Panc1 (cell line): ENCODE measurements around the gene RPL7A. TPM values are rescaled to one million over a fixed set of nuclear protein-coding genes. Genes with fewer than 3 reads are reported as not detected.

Experiments
- ATAC-seq: fragments of 200-7000 bp; cut with Tn5 transposase; 2 replicates; pipeline ENCODE4 v1.9.1; 2020; ENCODE audit warnings: mild to moderate bottlenecking, moderate library complexity
- BruUV-seq: library from RNA; stranded (reverse); fragments of 400-500 nt; replicated peaks from 2 replicates; lab custom pipeline; 2021; lab: Mats Ljungman, UMichigan
- CTCF ChIA-PET: fragments of 300-600 bp; sonication (Branson Sonifier 250); formaldehyde crosslinking; loops from one replicate; lab custom pipeline; 2022; ENCODE audit warnings: antibody characterized with exemption; lab: Charles Lee
- POLR2A ChIA-PET: fragments of 300-600 bp; sonication (Branson Sonifier 250); formaldehyde crosslinking; loops from one replicate; lab custom pipeline; 2022; ENCODE audit warnings: antibody characterized with exemption; lab: Charles Lee
- DNase-seq: peaks from one replicate; pipeline ENCODE4 v3.0.0-alpha.2; 2010; ENCODE audit warnings: low read depth, low spot score
- H3K27ac ChIP-seq: 2 replicates; pipeline ENCODE4 v1.5.1; 2011; ENCODE audit warnings: mild to moderate bottlenecking, low read length, inconsistent platforms
- H3K27me3 ChIP-seq: fragments of 200-500 bp; sonication (Bioruptor generic); 2 replicates; pipeline ENCODE4 v1.6.0; 2014; ENCODE audit warnings: low read length, inconsistent platforms; ENCODE audit not compliant: control insufficient read depth, insufficient read depth
- H3K36me3 ChIP-seq: fragments of 200-500 bp; sonication (Bioruptor generic); 2 replicates; pipeline ENCODE4 v1.5.1; 2014; ENCODE audit warnings: inconsistent platforms, mild to moderate bottlenecking, low read length, moderate library complexity; ENCODE audit not compliant: control insufficient read depth, insufficient read depth
- H3K4me1 ChIP-seq: 2 replicates; pipeline ENCODE4 v1.5.1; 2011; ENCODE audit warnings: inconsistent platforms, mild to moderate bottlenecking, low read length, moderate library complexity; ENCODE audit not compliant: control insufficient read depth, insufficient read depth
- H3K4me3 ChIP-seq, 2 experiments: 2 replicates each; pipeline ENCODE4 v1.5.1; 2011 to 2012; ENCODE audit warnings: low read depth in 2 of 2, low read length in 2 of 2, mild to moderate bottlenecking in 2 of 2, inconsistent platforms in 1 of 2, moderate library complexity in 1 of 2
- H3K9me3 ChIP-seq: fragments of 200-500 bp; sonication (Bioruptor generic); 2 replicates; pipeline ENCODE4 v1.5.1; 2014; ENCODE audit warnings: low read depth, mild to moderate bottlenecking, inconsistent platforms, low read length, moderate library complexity; ENCODE audit not compliant: control insufficient read depth, insufficient read depth
- POLR2AphosphoS5 ChIP-seq: IDR thresholded peaks from 2 replicates; pipeline ENCODE4 v1.6.1; 2012; ENCODE audit warnings: mild to moderate bottlenecking, low read depth, low read length, moderate library complexity
- REST ChIP-seq, 2 experiments: IDR thresholded peaks; 2 replicates each; pipeline ENCODE4 v1.6.1; 2011 to 2012; ENCODE audit warnings: low read depth in 2 of 2, control low read depth in 1 of 2, low read length in 1 of 2, mild to moderate bottlenecking in 1 of 2, moderate library complexity in 1 of 2; ENCODE audit not compliant: insufficient read depth in 1 of 2
- SIN3A ChIP-seq: IDR thresholded peaks from 2 replicates; pipeline ENCODE4 v1.6.1; 2012; ENCODE audit warnings: low read depth, mild to moderate bottlenecking, low read length, moderate library complexity, borderline replicate concordance; ENCODE audit not compliant: insufficient read depth
- TCF7L2 ChIP-seq: IDR thresholded peaks from 2 replicates; pipeline ENCODE4 v1.6.1; 2011; ENCODE audit warnings: mild to moderate bottlenecking, low read depth, low read length, inconsistent platforms
- in situ Hi-C: cut with HindIII; loops from 2 replicates; pipeline ENCODE4 v1.10.0; 2016; ENCODE audit warnings: low sequenced_read_pairs, low pct_unique_long_range_greater_than_20kb
- intact Hi-C: fragments of 100-400 bp; cut with micrococcal nuclease; formaldehyde crosslinking; loops from one replicate; pipeline ENCODE4 v1.10.0; 2022; ENCODE audit not compliant: unreplicated experiment
- total RNA-seq: library from RNA; stranded (reverse); gene quantifications from one replicate; pipeline ENCODE4 v1.2.1, GENCODE V29; 2021; ENCODE audit not compliant: unreplicated experiment
- TF ChIP-seq, protein P1 (sequence below): fragments of 450-650 bp; IDR thresholded peaks from 2 replicates; pipeline ENCODE4 v1.5.1; 2017; ENCODE audit warnings: mild to moderate bottlenecking

RPL7A gene
- total RNA-seq, 1 experiment from 2014 or later: 1,104 TPM

GRCh38 chr9:133354766-133355165, 6.7 kb downstream of the RPL7A start:
- ChIA-PET CTCF (no interaction called here), POLR2A (no interaction called here)
- Histone ChIP-seq H3K27me3 (no peaks in the 10 kb centered on the region), H3K27ac (no peak overlapping the region), H3K4me1 (peaks cover 19% of the 10 kb centered on the region), H3K4me3 (no peak overlapping the region), H3K36me3 (peaks cover 15% of the 10 kb centered on the region), H3K9me3 (no peaks in the 10 kb centered on the region)
- BruUV-seq: no TSS peak
- intact Hi-C loops: loop anchor here (10.0 kb wide), 1 partner anchor 130 kb away; no protein-coding TSS in a partner anchor
- in situ Hi-C loops: no loop called here
- DNase-seq (no peak), ATAC-seq (no peak)
- TF ChIP-seq, protein P1, sequence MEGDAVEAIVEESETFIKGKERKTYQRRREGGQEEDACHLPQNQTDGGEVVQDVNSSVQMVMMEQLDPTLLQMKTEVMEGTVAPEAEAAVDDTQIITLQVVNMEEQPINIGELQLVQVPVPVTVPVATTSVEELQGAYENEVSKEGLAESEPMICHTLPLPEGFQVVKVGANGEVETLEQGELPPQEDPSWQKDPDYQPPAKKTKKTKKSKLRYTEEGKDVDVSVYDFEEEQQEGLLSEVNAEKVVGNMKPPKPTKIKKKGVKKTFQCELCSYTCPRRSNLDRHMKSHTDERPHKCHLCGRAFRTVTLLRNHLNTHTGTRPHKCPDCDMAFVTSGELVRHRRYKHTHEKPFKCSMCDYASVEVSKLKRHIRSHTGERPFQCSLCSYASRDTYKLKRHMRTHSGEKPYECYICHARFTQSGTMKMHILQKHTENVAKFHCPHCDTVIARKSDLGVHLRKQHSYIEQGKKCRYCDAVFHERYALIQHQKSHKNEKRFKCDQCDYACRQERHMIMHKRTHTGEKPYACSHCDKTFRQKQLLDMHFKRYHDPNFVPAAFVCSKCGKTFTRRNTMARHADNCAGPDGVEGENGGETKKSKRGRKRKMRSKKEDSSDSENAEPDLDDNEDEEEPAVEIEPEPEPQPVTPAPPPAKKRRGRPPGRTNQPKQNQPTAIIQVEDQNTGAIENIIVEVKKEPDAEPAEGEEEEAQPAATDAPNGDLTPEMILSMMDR: no peak
- TF ChIP-seq TCF7L2 (no peak), REST (IDR thresholded peaks at IDR 0.05; ENCODE audit: insufficient read depth in 1 of 2, low read depth in 2 of 2, low read length in 1 of 2) (no peak), POLR2AphosphoS5 (no peak), SIN3A (no peak)

DNA sequence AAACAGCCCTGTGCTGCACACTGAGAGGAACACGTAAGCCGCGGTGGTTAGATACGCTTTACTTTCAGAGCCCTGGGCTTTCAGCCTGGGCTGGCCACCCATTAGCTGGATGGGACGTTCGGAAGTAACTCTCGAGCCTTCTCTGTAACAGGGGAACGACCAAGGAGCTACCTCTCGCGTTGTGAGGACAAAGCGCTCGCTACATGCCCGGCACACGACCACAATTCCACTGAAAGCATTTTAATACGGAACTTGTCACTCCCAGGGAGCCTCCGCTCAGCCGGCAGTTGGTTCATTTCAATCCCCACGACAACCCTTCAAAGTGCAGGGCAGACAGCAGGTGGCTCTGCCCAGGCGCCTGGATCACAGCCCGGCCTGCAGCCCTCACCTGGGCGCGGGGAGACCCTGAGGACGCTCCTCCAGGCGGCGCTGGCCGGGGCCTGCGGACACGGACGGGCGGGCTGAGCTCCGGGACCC, 7.9 kb downstream of the RPL7A start:
- ChIA-PET CTCF (no interaction called here), POLR2A (interaction anchor here (0.5 to 0.6 kb wide), 4 partner anchors 15 to 189 kb away, joined by 3 to 5 read pairs (median 4); no protein-coding TSS in a partner anchor)
- ATAC-seq (peak; percentile 46), DNase-seq (no peak)
- Histone ChIP-seq H3K27me3 (no peaks in the 10 kb centered on the region), H3K4me1 (peaks cover 10% of the 10 kb centered on the region; the same call in 1 of the 2 replicates), H3K36me3 (peaks cover 8% of the 10 kb centered on the region), H3K9me3 (no peaks in the 10 kb centered on the region), H3K4me3 (peak overlapping the region; percentile 59 to 78), H3K27ac (peak overlapping the region; percentile 90)
- intact Hi-C loops (loop anchor here (10.0 kb wide), 1 partner anchor 129 kb away; no protein-coding TSS in a partner anchor), in situ Hi-C loops (no loop called here)
- no peak for TF ChIP-seq TCF7L2
- TF ChIP-seq REST (IDR thresholded peaks at IDR 0.05; ENCODE audit: insufficient read depth in 1 of 2, low read depth in 2 of 2, low read length in 1 of 2): no peak
- no peak for TF ChIP-seq SIN3A
- TF ChIP-seq POLR2AphosphoS5: no peak
- TF ChIP-seq, protein P1: no peak
- TSS peak; percentile 68 for BruUV-seq
